ENCODE results near the gene EPGN. TPM values are rescaled to one million over a fixed set of nuclear protein-coding genes. Genes with fewer than 3 reads are reported as not detected.

EPGN gene
- total and polyA plus RNA-seq, 2 donors from 2014 or later = 1.6 TPM; not detected in 1

DNA sequence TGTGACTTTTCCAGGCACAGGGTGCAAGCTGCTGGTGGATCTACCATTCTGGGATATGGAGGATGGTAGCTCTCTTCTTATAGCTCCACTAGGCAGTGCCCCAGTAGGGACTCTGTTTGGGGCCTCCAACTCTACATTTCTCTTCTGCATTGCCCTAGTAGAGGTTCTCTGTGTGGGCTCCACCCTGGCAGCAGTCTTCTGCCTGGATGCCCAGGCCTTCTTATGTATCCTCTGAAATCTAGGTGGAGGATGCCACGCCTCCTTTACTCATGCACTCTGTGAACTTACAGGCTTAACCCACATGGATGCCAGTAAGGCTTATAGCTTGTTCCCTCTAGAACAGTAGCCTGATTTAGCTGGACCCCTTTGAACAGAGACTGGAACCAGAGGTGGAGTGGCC, 35.8 kb downstream of the EPGN start:
- Histone ChIP-seq H3K9me3 (ENCODE audit: control insufficient read depth in 2 of 3, insufficient read depth in 1 of 3, low read length in 3 of 3) (peaks cover 0 to 8% (median 0%) of the 10 kb centered on the region in 3 donors), H3K36me3 (ENCODE audit: control insufficient read depth in 2 of 3, insufficient read depth in 3 of 3, low read length in 3 of 3) (no peaks in the 10 kb centered on the region), H3K27me3 (ENCODE audit: control insufficient read depth, insufficient read depth, low read length) (no peaks in the 10 kb centered on the region), H3K27ac (ENCODE audit: low read depth in 2 of 2, low read length in 2 of 2) (no peak overlapping the region), H3K4me3 (ENCODE audit: low read length in 3 of 3) (no peak overlapping the region), H3K4me1 (ENCODE audit: control insufficient read depth in 2 of 3, insufficient read depth in 2 of 3, low read depth in 1 of 3, low read length in 3 of 3) (no peaks in the 10 kb centered on the region), H3K9ac (ENCODE audit: low read length in 3 of 3) (no peak overlapping the region)
- no peak for FAIRE-seq
- no peak for DNase-seq
- intact Hi-C loops (cut with DNase I) = no loop called here
- TF ChIP-seq, protein P1, sequence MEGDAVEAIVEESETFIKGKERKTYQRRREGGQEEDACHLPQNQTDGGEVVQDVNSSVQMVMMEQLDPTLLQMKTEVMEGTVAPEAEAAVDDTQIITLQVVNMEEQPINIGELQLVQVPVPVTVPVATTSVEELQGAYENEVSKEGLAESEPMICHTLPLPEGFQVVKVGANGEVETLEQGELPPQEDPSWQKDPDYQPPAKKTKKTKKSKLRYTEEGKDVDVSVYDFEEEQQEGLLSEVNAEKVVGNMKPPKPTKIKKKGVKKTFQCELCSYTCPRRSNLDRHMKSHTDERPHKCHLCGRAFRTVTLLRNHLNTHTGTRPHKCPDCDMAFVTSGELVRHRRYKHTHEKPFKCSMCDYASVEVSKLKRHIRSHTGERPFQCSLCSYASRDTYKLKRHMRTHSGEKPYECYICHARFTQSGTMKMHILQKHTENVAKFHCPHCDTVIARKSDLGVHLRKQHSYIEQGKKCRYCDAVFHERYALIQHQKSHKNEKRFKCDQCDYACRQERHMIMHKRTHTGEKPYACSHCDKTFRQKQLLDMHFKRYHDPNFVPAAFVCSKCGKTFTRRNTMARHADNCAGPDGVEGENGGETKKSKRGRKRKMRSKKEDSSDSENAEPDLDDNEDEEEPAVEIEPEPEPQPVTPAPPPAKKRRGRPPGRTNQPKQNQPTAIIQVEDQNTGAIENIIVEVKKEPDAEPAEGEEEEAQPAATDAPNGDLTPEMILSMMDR (IDR thresholded peaks at IDR 0.05; ENCODE audit: borderline replicate concordance, extremely low read depth, insufficient read depth) = no peak

DNA sequence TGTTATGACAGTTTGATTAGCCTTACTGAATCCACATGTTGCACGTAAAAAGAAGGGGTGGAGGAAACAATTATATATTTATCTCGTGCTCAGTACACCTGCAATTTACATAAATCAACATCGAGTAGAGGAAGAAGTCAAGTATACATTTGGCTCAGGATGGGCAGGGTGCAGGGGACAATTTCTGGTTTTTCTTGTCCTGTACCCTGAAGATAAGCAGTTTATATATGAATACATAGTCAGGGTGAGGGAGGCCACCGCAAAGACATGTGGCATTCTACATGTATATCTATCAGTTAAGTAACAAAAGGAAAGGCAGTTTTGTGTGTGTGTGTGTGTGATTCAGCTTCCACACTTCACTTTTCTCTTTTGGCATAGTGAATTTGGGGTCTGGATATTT, 45.6 kb downstream of the EPGN start:
- H3K9me3 ChIP-seq (ENCODE audit: control insufficient read depth in 2 of 3, insufficient read depth in 1 of 3, low read length in 3 of 3) = no peaks in the 10 kb centered on the region
- DNase-seq = no peak
- H3K36me3 ChIP-seq (ENCODE audit: control insufficient read depth in 2 of 3, insufficient read depth in 3 of 3, low read length in 3 of 3) = no peaks in the 10 kb centered on the region
- no peak overlapping the region for H3K27ac ChIP-seq (ENCODE audit: low read depth in 2 of 2, low read length in 2 of 2)
- TF ChIP-seq, protein P1 (IDR thresholded peaks at IDR 0.05; ENCODE audit: borderline replicate concordance, extremely low read depth, insufficient read depth) = no peak
- no peak overlapping the region for H3K4me3 ChIP-seq (ENCODE audit: low read length in 3 of 3)
- no peaks in the 10 kb centered on the region for H3K4me1 ChIP-seq (ENCODE audit: control insufficient read depth in 2 of 3, insufficient read depth in 2 of 3, low read depth in 1 of 3, low read length in 3 of 3)
- H3K9ac ChIP-seq (ENCODE audit: low read length in 3 of 3) = no peak overlapping the region
- intact Hi-C loops (cut with DNase I) = no loop called here
- no peak for FAIRE-seq
- no peaks in the 10 kb centered on the region for H3K27me3 ChIP-seq (ENCODE audit: control insufficient read depth, insufficient read depth, low read length)

DNA sequence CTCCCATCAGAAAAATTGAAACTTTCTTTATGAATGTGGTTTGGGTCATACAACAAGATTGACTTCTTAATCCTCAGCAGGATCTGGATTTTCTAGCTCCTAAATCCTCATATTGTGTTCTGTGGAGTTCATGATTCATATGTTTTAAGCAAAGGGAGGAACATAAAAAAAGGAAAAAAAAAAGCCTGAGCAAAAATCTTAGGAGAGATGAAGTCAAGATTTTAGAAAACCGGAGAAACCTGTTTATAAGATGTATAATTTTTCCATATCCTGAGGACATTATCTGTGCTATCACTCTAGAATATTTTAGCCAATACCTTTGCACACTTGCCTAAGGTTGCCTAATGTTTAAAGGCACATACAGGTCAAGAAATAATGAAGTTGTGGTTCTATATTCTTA, 49.7 kb downstream of the EPGN start:
- Histone ChIP-seq H3K9ac (ENCODE audit: low read length in 3 of 3) (no peak overlapping the region), H3K4me1 (ENCODE audit: control insufficient read depth in 2 of 3, insufficient read depth in 2 of 3, low read depth in 1 of 3, low read length in 3 of 3) (no peaks in the 10 kb centered on the region), H3K36me3 (ENCODE audit: control insufficient read depth in 2 of 3, insufficient read depth in 3 of 3, low read length in 3 of 3) (no peaks in the 10 kb centered on the region), H3K4me3 (ENCODE audit: low read length in 3 of 3) (no peak overlapping the region), H3K27me3 (ENCODE audit: control insufficient read depth, insufficient read depth, low read length) (no peaks in the 10 kb centered on the region), H3K9me3 (ENCODE audit: control insufficient read depth in 2 of 3, insufficient read depth in 1 of 3, low read length in 3 of 3) (no peaks in the 10 kb centered on the region), H3K27ac (ENCODE audit: low read depth in 2 of 2, low read length in 2 of 2) (no peak overlapping the region)
- no peak for DNase-seq
- intact Hi-C loops (cut with DNase I) = no loop called here
- FAIRE-seq = no peak
- TF ChIP-seq, protein P1 (IDR thresholded peaks at IDR 0.05; ENCODE audit: borderline replicate concordance, extremely low read depth, insufficient read depth) = no peak

DNA sequence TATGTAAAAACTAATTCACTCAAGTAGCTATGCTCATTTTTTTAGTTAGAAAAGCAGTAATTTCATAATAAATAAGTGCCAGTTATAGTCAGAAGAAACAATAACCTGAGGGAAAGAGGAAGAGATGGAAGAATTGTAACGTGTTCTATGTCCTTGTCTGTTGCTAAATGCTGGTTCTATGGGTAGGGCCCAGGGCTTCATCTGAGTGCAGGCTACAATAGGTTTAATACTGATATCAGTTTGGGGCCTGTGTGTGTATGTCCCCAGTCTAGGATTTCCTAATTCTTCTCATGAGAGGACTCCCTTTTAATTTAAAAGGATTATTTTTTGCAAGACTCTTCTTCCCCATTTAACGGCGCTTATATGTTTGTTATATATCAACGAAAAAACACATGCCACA, 53.4 kb downstream of the EPGN start:
- no peaks in the 10 kb centered on the region for H3K4me1 ChIP-seq (ENCODE audit: control insufficient read depth in 2 of 3, insufficient read depth in 2 of 3, low read depth in 1 of 3, low read length in 3 of 3)
- no peaks in the 10 kb centered on the region for H3K36me3 ChIP-seq (ENCODE audit: control insufficient read depth in 2 of 3, insufficient read depth in 3 of 3, low read length in 3 of 3)
- H3K9ac ChIP-seq (ENCODE audit: low read length in 3 of 3) = no peak overlapping the region
- no peak overlapping the region for H3K4me3 ChIP-seq (ENCODE audit: low read length in 3 of 3)
- H3K27me3 ChIP-seq (ENCODE audit: control insufficient read depth, insufficient read depth, low read length) = no peaks in the 10 kb centered on the region
- no peak for FAIRE-seq
- intact Hi-C loops (cut with DNase I) = loop anchor here (10.0 kb wide), 1 partner anchor 313 kb away; no protein-coding TSS in a partner anchor
- DNase-seq = no peak
- no peaks in the 10 kb centered on the region for H3K9me3 ChIP-seq (ENCODE audit: control insufficient read depth in 2 of 3, insufficient read depth in 1 of 3, low read length in 3 of 3)
- TF ChIP-seq, protein P1 (IDR thresholded peaks at IDR 0.05; ENCODE audit: borderline replicate concordance, extremely low read depth, insufficient read depth) = no peak
- H3K27ac ChIP-seq (ENCODE audit: low read depth in 2 of 2, low read length in 2 of 2) = no peak overlapping the region
